HG03280 (cell line): Measurements from ENCODE around the gene C19orf81.

ENCODE experiments used
- ATAC-seq: cut with Tn5 transposase; IDR thresholded peaks from one replicate; pipeline ENCODE4 v1.9.1; 2021; ENCODE audit warnings: mild to moderate bottlenecking, moderate library complexity; ENCODE audit not compliant: unreplicated experiment

The C19orf81 gene

GRCh38 chr19:50629194-50629593, 20.1 kb upstream of the C19orf81 start:
- no peak for ATAC-seq

GRCh38 chr19:50629801-50630200, 19.4 kb upstream of the C19orf81 start:
- no peak for ATAC-seq

GRCh38 chr19:50632151-50632835, 17.0 kb upstream of the C19orf81 start:
- no peak for ATAC-seq

GRCh38 chr19:50633359-50633758, 15.9 kb upstream of the C19orf81 start:
- no peak for ATAC-seq

- no peak for ATAC-seq
Measured at GRCh38 chr19:50633973-50634372, 15.3 kb upstream of the C19orf81 start.

GRCh38 chr19:50636317-50637085, 12.7 kb upstream of the C19orf81 start:
- no peak for ATAC-seq

GRCh38 chr19:50638600-50638999, 10.6 kb upstream of the C19orf81 start:
- no peak for ATAC-seq

GRCh38 chr19:50639121-50640112, 9.8 kb upstream of the C19orf81 start, which contains the start of gene SYT3:
SYT3 (minus strand) TSS chr19:50639881; CDS start chr19:50637411, 2,470 bp downstream.
- no peak for ATAC-seq

- no peak for ATAC-seq
Measured at GRCh38 chr19:50640368-50640767, 8.9 kb upstream of the C19orf81 start.

GRCh38 chr19:50644315-50644915, 4.8 kb upstream of the C19orf81 start:
- no peak for ATAC-seq

- no peak for ATAC-seq
Measured at GRCh38 chr19:50645107-50645506, 4.1 kb upstream of the C19orf81 start.

GRCh38 chr19:50646074-50646807, 3.0 kb upstream of the C19orf81 start:
- no peak for ATAC-seq

GRCh38 chr19:50647879-50648615, 1.2 kb upstream of the C19orf81 start:
- ATAC-seq = no peak

GRCh38 chr19:50648659-50649058, 586 bp upstream of the C19orf81 start:
- no peak for ATAC-seq

- ATAC-seq = no peak
Measured at GRCh38 chr19:50651174-50651573, 1.9 kb downstream of the C19orf81 start.

- ATAC-seq = no peak
Measured at GRCh38 chr19:50652722-50653121, 3.5 kb downstream of the C19orf81 start.

- ATAC-seq = no peak
Measured at GRCh38 chr19:50654882-50655281, 5.6 kb downstream of the C19orf81 start.

GRCh38 chr19:50657222-50657669, 8.0 kb downstream of the C19orf81 start:
- ATAC-seq = no peak
